ENCODE data around the gene WDR70. TPM values are rescaled to one million over a fixed set of nuclear protein-coding genes. Genes with fewer than 3 reads are reported as not detected.
"Not testable (repeated sequence)": the region's sequence is repeated elsewhere in the genome, so short reads cannot be mapped to it uniquely, and the experiment has no call there.

WDR70 gene
- total RNA-seq, 2 experiments from 2014 or later = 28.8 to 35.3 TPM

GRCh38 chr5:37415456-37415855, 36.3 kb downstream of the WDR70 start:
- H3K27ac Mint-ChIP-seq; H3K27me3 Mint-ChIP-seq (ENCODE audit: low read depth); CTCF ChIA-PET; H3K9me3 Mint-ChIP-seq (ENCODE audit: insufficient read depth); DNase-seq; H3K4me1 Mint-ChIP-seq (ENCODE audit: low read depth); POLR2A ChIA-PET; H3K4me3 Mint-ChIP-seq; ATAC-seq: not testable (repeated sequence)
- peaks cover 23% of the 10 kb centered on the region for H3K36me3 Mint-ChIP-seq (ENCODE audit: low read depth)

GRCh38 chr5:37417347-37417746, 38.2 kb downstream of the WDR70 start:
- Mint-ChIP-seq H3K27me3 (ENCODE audit: low read depth) (no peaks in the 10 kb centered on the region), H3K27ac (no peak overlapping the region), H3K4me1 (ENCODE audit: low read depth) (peaks cover 3% of the 10 kb centered on the region), H3K9me3 (ENCODE audit: insufficient read depth) (no peaks in the 10 kb centered on the region), H3K4me3 (no peak overlapping the region), H3K36me3 (ENCODE audit: low read depth) (peaks cover 26% of the 10 kb centered on the region)
- ChIA-PET POLR2A (no interaction called here), CTCF (no interaction called here)
- DNase-seq (no peak), ATAC-seq (no peak)

- no peaks in the 10 kb centered on the region for H3K27me3 Mint-ChIP-seq (ENCODE audit: low read depth)
- ATAC-seq = no peak
- peaks cover 5% of the 10 kb centered on the region for H3K36me3 Mint-ChIP-seq (ENCODE audit: low read depth)
- POLR2A ChIA-PET = no interaction called here
- H3K27ac Mint-ChIP-seq = no peak overlapping the region
- CTCF ChIA-PET = interaction anchor here (1.7 kb wide), 1 partner anchor 11 kb away, joined by 6 read pairs; no protein-coding TSS in a partner anchor
- no peak for DNase-seq
- H3K4me3 Mint-ChIP-seq = no peak overlapping the region
- H3K9me3 Mint-ChIP-seq (ENCODE audit: insufficient read depth) = no peaks in the 10 kb centered on the region
- peaks cover 10% of the 10 kb centered on the region for H3K4me1 Mint-ChIP-seq (ENCODE audit: low read depth)
These were observed 45.3 kb downstream of the WDR70 start for GRCh38 chr5:37424441-37424840.

- DNase-seq (no peak), ATAC-seq (no peak)
- CTCF ChIA-PET = no interaction called here
- no peak overlapping the region for H3K4me3 Mint-ChIP-seq
- H3K36me3 Mint-ChIP-seq (ENCODE audit: low read depth) = peaks cover 3% of the 10 kb centered on the region
- H3K9me3 Mint-ChIP-seq (ENCODE audit: insufficient read depth) = no peaks in the 10 kb centered on the region
- H3K4me1 Mint-ChIP-seq (ENCODE audit: low read depth) = peaks cover 1% of the 10 kb centered on the region
- no peaks in the 10 kb centered on the region for H3K27me3 Mint-ChIP-seq (ENCODE audit: low read depth)
- POLR2A ChIA-PET = no interaction called here
- H3K27ac Mint-ChIP-seq = no peak overlapping the region
These were observed 48.9 kb downstream of the WDR70 start for GRCh38 chr5:37428044-37428443.

GRCh38 chr5:37435261-37435660, 56.1 kb downstream of the WDR70 start:
- DNase-seq (no peak), ATAC-seq (no peak)
- Mint-ChIP-seq H3K4me3 (no peak overlapping the region), H3K27ac (no peak overlapping the region), H3K27me3 (ENCODE audit: low read depth) (no peaks in the 10 kb centered on the region), H3K4me1 (ENCODE audit: low read depth) (no peaks in the 10 kb centered on the region), H3K9me3 (ENCODE audit: insufficient read depth) (no peaks in the 10 kb centered on the region), H3K36me3 (ENCODE audit: low read depth) (peaks cover 8% of the 10 kb centered on the region)
- CTCF ChIA-PET = no interaction called here
- POLR2A ChIA-PET = no interaction called here

- ATAC-seq = no peak
- H3K36me3 Mint-ChIP-seq (ENCODE audit: low read depth) = peaks cover 8% of the 10 kb centered on the region
- CTCF ChIA-PET = no interaction called here
- no peak for DNase-seq
- POLR2A ChIA-PET = no interaction called here
- H3K27me3 Mint-ChIP-seq (ENCODE audit: low read depth) = no peaks in the 10 kb centered on the region
- no peaks in the 10 kb centered on the region for H3K9me3 Mint-ChIP-seq (ENCODE audit: insufficient read depth)
- no peak overlapping the region for H3K27ac Mint-ChIP-seq
- H3K4me3 Mint-ChIP-seq = no peak overlapping the region
- H3K4me1 Mint-ChIP-seq (ENCODE audit: low read depth) = no peaks in the 10 kb centered on the region
These were observed 57.2 kb downstream of the WDR70 start for GRCh38 chr5:37436146-37436934.

GRCh38 chr5:37437711-37438110, 58.6 kb downstream of the WDR70 start:
- Mint-ChIP-seq H3K36me3 (ENCODE audit: low read depth) (peaks cover 8% of the 10 kb centered on the region), H3K4me1 (ENCODE audit: low read depth) (no peaks in the 10 kb centered on the region), H3K9me3 (ENCODE audit: insufficient read depth) (no peaks in the 10 kb centered on the region), H3K4me3 (no peak overlapping the region), H3K27me3 (ENCODE audit: low read depth) (no peaks in the 10 kb centered on the region), H3K27ac (no peak overlapping the region)
- ATAC-seq (no peak), DNase-seq (no peak)
- ChIA-PET POLR2A (no interaction called here), CTCF (interaction anchor here (0.7 kb wide), 1 partner anchor 298 kb away, joined by 3 read pairs; no protein-coding TSS in a partner anchor)

- ATAC-seq; DNase-seq; H3K9me3 Mint-ChIP-seq (ENCODE audit: insufficient read depth); H3K4me3 Mint-ChIP-seq; H3K27ac Mint-ChIP-seq; H3K4me1 Mint-ChIP-seq (ENCODE audit: low read depth); CTCF ChIA-PET; POLR2A ChIA-PET; H3K27me3 Mint-ChIP-seq (ENCODE audit: low read depth): not testable (repeated sequence)
- H3K36me3 Mint-ChIP-seq (ENCODE audit: low read depth) = peaks cover 38% of the 10 kb centered on the region
These were observed 66.7 kb downstream of the WDR70 start for GRCh38 chr5:37445783-37446182.

GRCh38 chr5:37448941-37449340, 69.8 kb downstream of the WDR70 start:
- Mint-ChIP-seq H3K27ac (no peak overlapping the region), H3K36me3 (ENCODE audit: low read depth) (peaks cover 59% of the 10 kb centered on the region), H3K4me3 (no peak overlapping the region), H3K4me1 (ENCODE audit: low read depth) (peaks cover 2% of the 10 kb centered on the region), H3K27me3 (ENCODE audit: low read depth) (no peaks in the 10 kb centered on the region), H3K9me3 (ENCODE audit: insufficient read depth) (peaks cover 7% of the 10 kb centered on the region)
- DNase-seq (no peak), ATAC-seq (no peak)
- POLR2A ChIA-PET = no interaction called here
- CTCF ChIA-PET = interaction anchor here (0.6 kb wide), 1 partner anchor 16 kb away, joined by 3 read pairs; no protein-coding TSS in a partner anchor

- POLR2A ChIA-PET; H3K27ac Mint-ChIP-seq; H3K4me3 Mint-ChIP-seq; ATAC-seq; CTCF ChIA-PET; H3K9me3 Mint-ChIP-seq (ENCODE audit: insufficient read depth); DNase-seq; H3K4me1 Mint-ChIP-seq (ENCODE audit: low read depth); H3K27me3 Mint-ChIP-seq (ENCODE audit: low read depth): not testable (repeated sequence)
- peaks cover 38% of the 10 kb centered on the region for H3K36me3 Mint-ChIP-seq (ENCODE audit: low read depth)
These were observed 72.9 kb downstream of the WDR70 start for GRCh38 chr5:37451991-37452390.

- H3K4me1 Mint-ChIP-seq (ENCODE audit: low read depth); H3K27me3 Mint-ChIP-seq (ENCODE audit: low read depth); CTCF ChIA-PET; ATAC-seq; H3K27ac Mint-ChIP-seq; POLR2A ChIA-PET; H3K4me3 Mint-ChIP-seq; DNase-seq; H3K9me3 Mint-ChIP-seq (ENCODE audit: insufficient read depth): not testable (repeated sequence)
- H3K36me3 Mint-ChIP-seq (ENCODE audit: low read depth) = peaks cover 39% of the 10 kb centered on the region
These were observed 74.1 kb downstream of the WDR70 start for GRCh38 chr5:37453252-37453651.

GRCh38 chr5:37454402-37455055, 75.4 kb downstream of the WDR70 start:
- CTCF ChIA-PET; H3K4me1 Mint-ChIP-seq (ENCODE audit: low read depth); H3K9me3 Mint-ChIP-seq (ENCODE audit: insufficient read depth); POLR2A ChIA-PET; H3K27me3 Mint-ChIP-seq (ENCODE audit: low read depth); H3K4me3 Mint-ChIP-seq; DNase-seq; H3K27ac Mint-ChIP-seq; ATAC-seq: not testable (repeated sequence)
- H3K36me3 Mint-ChIP-seq (ENCODE audit: low read depth) = peaks cover 31% of the 10 kb centered on the region
